Measurements from ENCODE around the gene PRF1. TPM values are rescaled to one million over a fixed set of nuclear protein-coding genes. Genes with fewer than 3 reads are reported as not detected.

Gene PRF1
- total and polyA plus RNA-seq, 2 experiments from 2014 or later: not detected

DNA sequence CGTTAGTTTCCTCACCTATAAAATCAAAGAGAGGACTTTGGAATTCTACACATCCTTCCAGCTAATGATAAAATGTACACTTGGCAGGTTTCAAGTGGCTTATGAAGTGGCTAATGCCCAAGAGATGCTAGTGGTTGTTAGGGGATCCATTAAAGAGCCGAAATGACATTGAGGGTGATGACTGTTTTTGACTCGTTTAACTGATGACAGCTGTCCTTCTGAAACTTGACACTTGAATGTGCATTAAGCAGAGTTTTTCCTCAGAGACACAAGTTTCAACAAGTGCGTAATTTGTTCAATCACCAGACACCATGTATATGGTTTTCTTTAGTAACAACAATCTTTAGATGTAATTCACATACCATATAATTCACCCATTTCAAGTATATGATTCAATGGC, 1.6 kb upstream of the PRF1 start:
- TF ChIP-seq, protein P1, sequence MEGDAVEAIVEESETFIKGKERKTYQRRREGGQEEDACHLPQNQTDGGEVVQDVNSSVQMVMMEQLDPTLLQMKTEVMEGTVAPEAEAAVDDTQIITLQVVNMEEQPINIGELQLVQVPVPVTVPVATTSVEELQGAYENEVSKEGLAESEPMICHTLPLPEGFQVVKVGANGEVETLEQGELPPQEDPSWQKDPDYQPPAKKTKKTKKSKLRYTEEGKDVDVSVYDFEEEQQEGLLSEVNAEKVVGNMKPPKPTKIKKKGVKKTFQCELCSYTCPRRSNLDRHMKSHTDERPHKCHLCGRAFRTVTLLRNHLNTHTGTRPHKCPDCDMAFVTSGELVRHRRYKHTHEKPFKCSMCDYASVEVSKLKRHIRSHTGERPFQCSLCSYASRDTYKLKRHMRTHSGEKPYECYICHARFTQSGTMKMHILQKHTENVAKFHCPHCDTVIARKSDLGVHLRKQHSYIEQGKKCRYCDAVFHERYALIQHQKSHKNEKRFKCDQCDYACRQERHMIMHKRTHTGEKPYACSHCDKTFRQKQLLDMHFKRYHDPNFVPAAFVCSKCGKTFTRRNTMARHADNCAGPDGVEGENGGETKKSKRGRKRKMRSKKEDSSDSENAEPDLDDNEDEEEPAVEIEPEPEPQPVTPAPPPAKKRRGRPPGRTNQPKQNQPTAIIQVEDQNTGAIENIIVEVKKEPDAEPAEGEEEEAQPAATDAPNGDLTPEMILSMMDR (IDR thresholded peaks at IDR 0.05; ENCODE audit: low read depth, low read length): no peak
- no peak overlapping the region for H3K27ac ChIP-seq
- H3K27me3 ChIP-seq: no peaks in the 10 kb centered on the region
- no peaks in the 10 kb centered on the region for H3K9me3 ChIP-seq (ENCODE audit: low read depth)
- DNase-seq (ENCODE audit: low read depth in 1 of 2, low spot score in 1 of 2): no peak
- no peaks in the 10 kb centered on the region for H3K4me1 ChIP-seq (ENCODE audit: low read depth)
- no peaks in the 10 kb centered on the region for H3K36me3 ChIP-seq
- H3K4me3 ChIP-seq: no peak overlapping the region

DNA sequence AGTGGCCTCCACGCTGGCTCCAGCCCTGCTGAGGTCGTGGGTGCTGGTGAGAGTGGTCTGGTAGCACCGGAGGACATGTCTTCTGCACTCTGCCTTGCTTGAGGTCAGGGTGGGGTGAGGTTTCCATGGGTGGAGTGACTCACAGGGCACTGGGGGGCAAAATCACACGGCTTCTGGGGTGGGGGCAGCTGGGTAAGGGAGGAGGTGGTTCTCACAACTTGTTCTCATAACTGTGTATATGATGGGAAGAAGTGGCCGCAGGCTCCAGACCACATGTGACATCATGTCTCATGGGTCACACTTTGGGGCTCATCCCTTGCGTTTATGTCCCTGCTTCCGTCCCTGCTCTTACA, 884 bp upstream of the PRF1 start:
- H3K36me3 ChIP-seq: no peaks in the 10 kb centered on the region
- H3K27ac ChIP-seq: no peak overlapping the region
- H3K4me1 ChIP-seq (ENCODE audit: low read depth): no peaks in the 10 kb centered on the region
- no peaks in the 10 kb centered on the region for H3K9me3 ChIP-seq (ENCODE audit: low read depth)
- TF ChIP-seq, protein P1 (IDR thresholded peaks at IDR 0.05; ENCODE audit: low read depth, low read length): no peak
- no peak for DNase-seq (ENCODE audit: low read depth in 1 of 2, low spot score in 1 of 2)
- H3K27me3 ChIP-seq: no peaks in the 10 kb centered on the region
- H3K4me3 ChIP-seq: no peak overlapping the region

DNA sequence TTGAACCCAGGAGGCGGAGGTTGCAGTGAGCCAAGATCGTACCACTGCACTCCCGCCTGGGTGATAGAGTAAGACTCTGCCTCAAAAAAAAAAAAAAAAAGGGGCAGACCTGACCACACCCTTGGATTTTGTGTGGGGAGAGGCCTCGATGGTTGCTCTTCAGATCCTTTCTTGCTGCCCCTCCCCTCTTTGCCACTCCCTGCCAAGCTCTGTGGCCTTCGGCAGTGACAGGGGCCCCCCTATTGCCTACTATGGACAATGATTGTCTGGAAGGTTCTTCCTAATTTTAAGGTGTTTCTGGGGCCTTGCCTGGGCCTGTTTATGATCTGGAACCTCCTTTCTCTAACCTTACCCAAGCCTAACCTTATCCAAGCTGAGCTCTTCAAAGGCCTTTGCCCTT, 795 bp downstream of the PRF1 start:
- Histone ChIP-seq H3K27ac (no peak overlapping the region), H3K27me3 (no peaks in the 10 kb centered on the region), H3K36me3 (no peaks in the 10 kb centered on the region), H3K9me3 (ENCODE audit: low read depth) (no peaks in the 10 kb centered on the region), H3K4me3 (no peak overlapping the region), H3K4me1 (ENCODE audit: low read depth) (no peaks in the 10 kb centered on the region)
- DNase-seq (ENCODE audit: low read depth in 1 of 2, low spot score in 1 of 2): no peak
- TF ChIP-seq, protein P1 (IDR thresholded peaks at IDR 0.05; ENCODE audit: low read depth, low read length): no peak

DNA sequence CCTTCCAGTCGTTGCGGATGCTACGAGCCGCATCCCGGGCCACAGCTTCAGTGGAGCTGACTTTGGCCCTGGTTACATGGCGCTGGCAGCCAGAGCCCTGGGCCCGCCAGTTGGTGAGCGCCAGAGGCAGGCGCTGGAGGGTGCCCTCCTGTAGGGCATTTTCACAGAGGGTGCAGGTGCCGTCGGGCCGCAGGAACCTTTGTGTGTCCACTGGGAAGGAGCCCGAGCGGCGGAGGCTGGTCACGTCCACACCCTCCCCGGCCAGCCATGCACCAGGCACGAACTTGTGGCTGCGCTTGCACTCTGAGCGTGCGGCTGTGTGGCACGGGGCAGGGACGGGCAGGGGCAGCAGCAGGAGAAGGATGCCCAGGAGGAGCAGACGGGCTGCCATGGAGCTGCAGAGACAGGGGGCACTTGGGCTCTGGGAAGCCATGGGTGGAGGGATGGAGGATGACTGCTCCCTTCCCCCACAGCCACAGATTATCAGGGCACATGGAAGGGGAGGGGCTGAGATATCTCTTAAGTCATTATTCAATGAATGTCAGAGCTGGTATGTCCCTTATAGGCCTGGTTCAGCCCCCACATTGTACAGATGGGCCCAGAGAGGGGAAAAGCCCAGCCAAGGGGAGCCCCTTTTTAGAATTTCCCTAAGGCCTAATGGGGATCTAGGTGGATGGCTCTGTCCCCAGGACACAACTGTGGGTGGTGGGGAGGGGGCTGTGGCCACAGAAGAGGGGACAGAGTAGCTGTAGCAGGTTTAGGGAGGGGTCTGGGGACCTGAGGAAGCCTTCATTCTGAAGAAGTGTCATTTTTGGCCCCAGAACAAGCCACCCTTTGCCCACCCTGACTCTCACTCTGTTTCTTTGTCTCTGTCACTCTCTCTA, 1.8 kb downstream of the PRF1 start:
- Histone ChIP-seq H3K4me1 (ENCODE audit: low read depth) (no peaks in the 10 kb centered on the region), H3K9me3 (ENCODE audit: low read depth) (no peaks in the 10 kb centered on the region), H3K36me3 (no peaks in the 10 kb centered on the region), H3K27ac (no peak overlapping the region), H3K4me3 (no peak overlapping the region), H3K27me3 (no peaks in the 10 kb centered on the region)
- TF ChIP-seq, protein P1 (IDR thresholded peaks at IDR 0.05; ENCODE audit: low read depth, low read length): no peak
- DNase-seq (ENCODE audit: low read depth in 1 of 2, low spot score in 1 of 2): no peak

DNA sequence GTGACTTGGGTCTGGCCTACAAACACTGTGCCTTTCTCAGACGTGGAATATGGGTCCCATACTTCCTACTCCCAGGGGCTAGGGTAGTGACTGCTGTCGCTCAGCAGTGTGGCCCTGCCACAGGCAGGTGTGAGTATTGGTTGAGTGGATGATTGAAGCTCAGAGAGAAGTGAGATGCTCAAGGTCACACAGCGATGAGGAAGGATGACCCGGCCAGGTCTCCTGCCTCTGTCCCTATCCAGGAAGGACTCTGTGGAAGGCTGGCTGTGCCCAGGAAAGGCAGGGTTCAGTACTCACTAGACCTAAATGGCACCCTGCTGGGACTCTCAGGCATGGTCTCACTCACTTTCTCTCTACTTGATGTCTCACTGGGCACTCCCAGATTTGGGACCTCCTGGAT, 2.8 kb downstream of the PRF1 start:
- no peak overlapping the region for H3K27ac ChIP-seq
- no peaks in the 10 kb centered on the region for H3K36me3 ChIP-seq
- TF ChIP-seq, protein P1 (IDR thresholded peaks at IDR 0.05; ENCODE audit: low read depth, low read length): no peak
- no peaks in the 10 kb centered on the region for H3K9me3 ChIP-seq (ENCODE audit: low read depth)
- no peak for DNase-seq (ENCODE audit: low read depth in 1 of 2, low spot score in 1 of 2)
- H3K4me1 ChIP-seq (ENCODE audit: low read depth): no peaks in the 10 kb centered on the region
- H3K27me3 ChIP-seq: no peaks in the 10 kb centered on the region
- no peak overlapping the region for H3K4me3 ChIP-seq

All from cardiac muscle cell (in vitro differentiated cells and primary cell).